Measurements from ENCODE around the gene ERBB2.

DNA sequence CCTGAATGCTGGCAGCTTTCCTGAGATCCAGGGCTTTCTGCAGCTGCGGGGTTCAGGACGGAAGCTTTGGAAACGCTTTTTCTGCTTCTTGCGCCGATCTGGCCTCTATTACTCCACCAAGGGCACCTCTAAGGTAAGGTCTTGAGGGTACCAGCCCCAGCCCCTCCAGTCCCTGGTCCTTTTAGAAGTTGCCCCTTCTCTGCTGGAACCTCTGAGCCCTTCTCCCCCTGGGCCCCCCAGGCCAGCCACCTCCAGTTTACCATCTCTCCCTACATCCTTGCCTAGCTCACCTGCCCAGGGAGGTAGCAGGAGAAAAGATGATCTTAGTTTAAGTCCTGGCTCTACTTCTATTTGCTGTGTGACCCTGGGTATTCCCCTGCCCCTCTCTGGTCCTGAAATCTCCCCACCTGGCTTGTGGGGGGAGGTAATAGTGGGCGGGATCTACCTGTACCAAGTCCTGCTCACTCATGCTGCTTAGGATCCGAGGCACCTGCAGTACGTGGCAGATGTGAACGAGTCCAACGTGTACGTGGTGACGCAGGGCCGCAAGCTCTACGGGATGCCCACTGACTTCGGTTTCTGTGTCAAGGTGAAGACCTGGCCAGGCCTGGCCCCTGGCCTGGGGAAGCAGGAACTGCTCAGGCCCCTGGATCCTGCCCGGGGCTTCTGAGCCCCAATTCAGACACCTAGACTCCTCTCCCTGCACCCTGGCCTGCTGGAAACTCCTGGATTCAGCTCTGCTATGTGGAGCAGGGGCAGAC is 44.4 kb downstream of the ERBB2 start:
- TF ChIP-seq, protein P1, sequence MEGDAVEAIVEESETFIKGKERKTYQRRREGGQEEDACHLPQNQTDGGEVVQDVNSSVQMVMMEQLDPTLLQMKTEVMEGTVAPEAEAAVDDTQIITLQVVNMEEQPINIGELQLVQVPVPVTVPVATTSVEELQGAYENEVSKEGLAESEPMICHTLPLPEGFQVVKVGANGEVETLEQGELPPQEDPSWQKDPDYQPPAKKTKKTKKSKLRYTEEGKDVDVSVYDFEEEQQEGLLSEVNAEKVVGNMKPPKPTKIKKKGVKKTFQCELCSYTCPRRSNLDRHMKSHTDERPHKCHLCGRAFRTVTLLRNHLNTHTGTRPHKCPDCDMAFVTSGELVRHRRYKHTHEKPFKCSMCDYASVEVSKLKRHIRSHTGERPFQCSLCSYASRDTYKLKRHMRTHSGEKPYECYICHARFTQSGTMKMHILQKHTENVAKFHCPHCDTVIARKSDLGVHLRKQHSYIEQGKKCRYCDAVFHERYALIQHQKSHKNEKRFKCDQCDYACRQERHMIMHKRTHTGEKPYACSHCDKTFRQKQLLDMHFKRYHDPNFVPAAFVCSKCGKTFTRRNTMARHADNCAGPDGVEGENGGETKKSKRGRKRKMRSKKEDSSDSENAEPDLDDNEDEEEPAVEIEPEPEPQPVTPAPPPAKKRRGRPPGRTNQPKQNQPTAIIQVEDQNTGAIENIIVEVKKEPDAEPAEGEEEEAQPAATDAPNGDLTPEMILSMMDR (IDR thresholded peaks at IDR 0.05): no peak
- TF ChIP-seq EZH2phosphoT487 (IDR thresholded peaks at IDR 0.05): no peak

Data from neural progenitor cell (in vitro differentiated cells).